HepG2 (cell line): Measurements from ENCODE around the gene MSI2. TPM values are rescaled to one million over a fixed set of nuclear protein-coding genes. Genes with fewer than 3 reads are reported as not detected.

ENCODE experiments used
- ATAC-seq: fragments of 200-7000 bp; cut with Tn5 transposase; 3 replicates; pipeline ENCODE4 v1.9.1; 2020; ENCODE audit warnings: mild to moderate bottlenecking, moderate library complexity
- BruUV-seq: library from RNA; stranded (reverse); fragments of 400-500 nt; replicated peaks from 2 replicates; lab custom pipeline; 2021; lab: Mats Ljungman, UMichigan
- CTCF ChIA-PET: fragments of 300-600 bp; formaldehyde crosslinking; extraction: SDS; loops from one replicate; lab custom pipeline; 2021; ENCODE audit warnings: low total read pairs, inconsistent platforms, low intra/inter-chr PET ratio; lab: Yijun Ruan, JAX
- POLR2A ChIA-PET: fragments of 350-600 bp; sonication (Branson Sonifier 250); formaldehyde crosslinking; loops from one replicate; lab custom pipeline; 2020; ENCODE audit warnings: antibody characterized with exemption, inconsistent platforms; lab: Yijun Ruan, JAX
- DNase-seq: peaks from one replicate; pipeline ENCODE4 v3.0.0-alpha.2; 2015; ENCODE audit warnings: low spot score
- FAIRE-seq: peaks from 3 replicates; lab custom pipeline; 2011; peaks lifted over from hg19 to GRCh38; lab: Jason Lieb, UNC
- H2AFZ ChIP-seq: one replicate; pipeline ENCODE4 v1.6.1; 2011; ENCODE audit warnings: low read length, inconsistent platforms
- H3K27ac ChIP-seq: fragments of 300-600 bp; 3 replicates; pipeline ENCODE4 v1.8.0; 2011; ENCODE audit warnings: mixed run types, mild to moderate bottlenecking, mixed read lengths, low read length, inconsistent platforms; ENCODE audit not compliant: insufficient read depth; ENCODE audit errors: extremely low read length
- H3K27me3 ChIP-seq, 2 experiments: fragments of 200-600 bp in 1 of 2; 2 replicates in 1 of 2; 3 replicates in 1 of 2; pipeline versions ENCODE4 v1.6.0 to v1.8.0; 2011; ENCODE audit warnings: low read length in 2 of 2, mild to moderate bottlenecking in 2 of 2, moderate library complexity in 2 of 2, inconsistent platforms in 1 of 2; ENCODE audit not compliant: insufficient read depth in 2 of 2, control insufficient read depth in 1 of 2
- H3K36me3 ChIP-seq, 2 experiments: fragments of 200-600 bp in 1 of 2; replicated peaks in 1 of 2; 2 replicates in 1 of 2; 3 replicates in 1 of 2; pipeline versions ENCODE4 v1.5.1 to v1.8.0; 2011; ENCODE audit warnings: low read length in 2 of 2, inconsistent platforms in 1 of 2; ENCODE audit not compliant: insufficient read depth in 2 of 2, control insufficient read depth in 1 of 2
- H3K4me1 ChIP-seq: 2 replicates; pipeline ENCODE4 v1.5.1; 2012; ENCODE audit warnings: low read length, inconsistent platforms; ENCODE audit not compliant: insufficient read depth
- H3K4me2 ChIP-seq: 2 replicates; pipeline ENCODE4 v1.6.0; 2011; ENCODE audit warnings: low read depth, low read length, inconsistent platforms
- H3K4me3 ChIP-seq, 3 experiments: fragments of 200-600 bp in 1 of 3; sonication (generic), shearing (Covaris generic) in 1 of 3; replicated peaks in 1 of 3; 2 replicates each; pipeline ENCODE4 v1.5.1; 2011 to 2016; ENCODE audit warnings: low read length in 3 of 3, inconsistent platforms in 2 of 3, low read depth in 2 of 3, mild to moderate bottlenecking in 2 of 3, control low read depth in 1 of 3, mixed read lengths in 1 of 3; ENCODE audit not compliant: insufficient read depth in 1 of 3
- H3K79me2 ChIP-seq: one replicate; pipeline ENCODE4 v1.6.1; 2011; ENCODE audit warnings: low read length, inconsistent platforms; ENCODE audit not compliant: insufficient read depth
- H3K9ac ChIP-seq: 2 replicates; pipeline ENCODE4 v1.6.0; 2011; ENCODE audit warnings: mild to moderate bottlenecking, low read depth, low read length, inconsistent platforms; ENCODE audit not compliant: insufficient read depth
- H3K9me3 ChIP-seq: 2 replicates; pipeline ENCODE4 v1.5.1; 2012; ENCODE audit warnings: mild to moderate bottlenecking, low read length
- H4K20me1 ChIP-seq: 2 replicates; pipeline ENCODE4 v1.6.0; 2011; ENCODE audit warnings: inconsistent platforms, mild to moderate bottlenecking, low read length, moderate library complexity; ENCODE audit not compliant: insufficient read depth
- AGO2 ChIP-seq: fragments of 200-400 bp; formaldehyde crosslinking; optimal IDR thresholded peaks from 2 replicates; pipeline ENCODE3; 2017; ENCODE audit warnings: mild to moderate bottlenecking, low read depth, low read length, moderate library complexity
- HMG20A ChIP-seq: IDR thresholded peaks from 2 replicates; pipeline ENCODE4 v1.6.1; 2016; ENCODE audit warnings: borderline replicate concordance
- MBNL3 ChIP-seq: fragments of 250-450 bp; sonication (Bioruptor Pico); conservative IDR thresholded peaks from 2 replicates; pipeline ENCODE4 v1.8.0; 2022; ENCODE audit warnings: mild to moderate bottlenecking, inconsistent platforms
- MTF1 ChIP-seq: sonication (generic); formaldehyde crosslinking; IDR thresholded peaks from 2 replicates; pipeline ENCODE4 v1.5.0; 2020; ENCODE audit warnings: missing genetic modification reagents
- PLRG1 ChIP-seq: fragments of 450-650 bp; conservative IDR thresholded peaks from 2 replicates; pipeline ENCODE4 v1.6.1; 2016
- RBM22 ChIP-seq: fragments of 200-400 bp; formaldehyde crosslinking; optimal IDR thresholded peaks from 2 replicates; pipeline ENCODE3; 2017; ENCODE audit warnings: mild to moderate bottlenecking, low read length, moderate library complexity
- TAF15 ChIP-seq: fragments of 200-400 bp; formaldehyde crosslinking; IDR thresholded peaks from one replicate; pipeline ENCODE4 v1.6.1; 2018; ENCODE audit warnings: mild to moderate bottlenecking, low read depth, low read length; ENCODE audit not compliant: poor library complexity, severe bottlenecking
- TOPORS ChIP-seq: sonication (generic); formaldehyde crosslinking; IDR thresholded peaks from 2 replicates; pipeline ENCODE4 v1.8.0; 2023; ENCODE audit warnings: mild to moderate bottlenecking, missing genetic modification reagents
- ZBTB20 ChIP-seq: sonication (generic); formaldehyde crosslinking; IDR thresholded peaks from 2 replicates; pipeline ENCODE4 v1.8.1; 2023; ENCODE audit warnings: missing genetic modification reagents, low read depth, mild to moderate bottlenecking, borderline replicate concordance
- ZNF207 ChIP-seq: fragments of 450-650 bp; IDR thresholded peaks from 2 replicates; pipeline ENCODE4 v1.6.1; 2016; ENCODE audit warnings: antibody characterized with exemption, borderline replicate concordance
- ZNF318 ChIP-seq: sonication (generic); formaldehyde crosslinking; IDR thresholded peaks from 2 replicates; pipeline ENCODE4 v1.4.0; 2020; ENCODE audit warnings: mild to moderate bottlenecking, missing genetic modification reagents
- ZSCAN20 ChIP-seq: sonication (generic); formaldehyde crosslinking; IDR thresholded peaks from 2 replicates; pipeline ENCODE4 v1.4.0; 2020; ENCODE audit warnings: missing genetic modification reagents, mild to moderate bottlenecking, borderline replicate concordance
- WGBS: methylation state at CpG from one replicate; pipeline ENCODE4 v1.1.6; 2017; ENCODE audit warnings: low lambda C conversion rate; 5-methylcytosine and 5-hydroxymethylcytosine counted together
- in situ Hi-C: cut with HindIII; loops from 2 replicates; pipeline ENCODE4 v1.10.0; 2017; ENCODE audit warnings: low pct_unique_long_range_greater_than_20kb; ENCODE audit not compliant: extremely low pct_ligation_motif_present
- intact Hi-C: fragments of 100-400 bp; cut with micrococcal nuclease; formaldehyde crosslinking; loops from one replicate; pipeline ENCODE4 v1.10.0; 2022; ENCODE audit not compliant: unreplicated experiment
- polyA plus RNA-seq, 8 experiments: library from polyadenylated mRNA; depleted of rRNA in 3 of 8; stranded (reverse) in 7 of 8; unstranded in 1 of 8; fragments of >200 nt; fragmentation: Illumina TruSeq in 4 of 8; extraction: Trizol in 4 of 8; gene quantifications; 2 replicates each; pipeline versions ENCODE4 v1.2.1 to v1.2.3, GENCODE V29; 2011 to 2016; ENCODE audit warnings: low read depth in 4 of 8, missing spikeins in 1 of 8, mixed read lengths in 1 of 8; ENCODE audit not compliant: insufficient read depth in 1 of 8
- total RNA-seq, 5 experiments: library from RNA; depleted of rRNA; stranded (reverse); fragments of >200 nt; fragmentation: Illumina TruSeq; extraction: Trizol; gene quantifications; 2 replicates each; pipeline ENCODE4 v1.2.3, GENCODE V29; 2016; ENCODE audit warnings: low read depth in 1 of 5

MSI2 gene
- total and polyA plus RNA-seq, 2 of the 13 experiments (the other 11 are each of a cell fraction or from before 2014, with no cell fraction given), result 77.5 to 78.4 TPM

- 91% methylated on average over 3 of the region's 3 CpGs for WGBS
- in situ Hi-C loops (loop anchor here (10.0 kb wide), 1 partner anchor 469 kb away; no protein-coding TSS in a partner anchor), intact Hi-C loops (loop anchor here (10.0 kb wide), 1 partner anchor 359 kb away; no protein-coding TSS in a partner anchor)
- DNase-seq (no peak), FAIRE-seq (no peak), ATAC-seq (no peak)
- Histone ChIP-seq H3K27ac (no peak overlapping the region), H2AFZ (no peak overlapping the region), H3K79me2 (no peaks in the 10 kb centered on the region), H4K20me1 (no peaks in the 10 kb centered on the region), H3K9me3 (no peaks in the 10 kb centered on the region), H3K4me3 (no peak overlapping the region), H3K36me3 (peaks cover 33 to 40% of the 10 kb centered on the region in 2 experiments), H3K4me1 (peaks cover 27% of the 10 kb centered on the region), H3K9ac (no peak overlapping the region), H3K27me3 (no peaks in the 10 kb centered on the region), H3K4me2 (no peak overlapping the region)
- ChIA-PET POLR2A (no interaction called here), CTCF (no interaction called here)
- TF ChIP-seq RBM22 (peak; percentile 40), MBNL3 (CRISPR knock-in tag) (no peak), AGO2 (peak; percentile 25)
- BruUV-seq, result no TSS peak
Observed at GRCh38 chr17:57603546-57603945, 347.2 kb downstream of the MSI2 start.

GRCh38 chr17:57603978-57604377, 347.7 kb downstream of the MSI2 start:
- DNase-seq, result no peak
- CTCF ChIA-PET, result no interaction called here
- 99% methylated on average over 4 of the region's 5 CpGs for WGBS

More at GRCh38 chr17:57603978-57604377, 347.7 kb downstream of the MSI2 start:
- H3K4me2 ChIP-seq, result no peak overlapping the region
- H3K4me1 ChIP-seq, result peaks cover 31% of the 10 kb centered on the region
- H3K9me3 ChIP-seq, result no peaks in the 10 kb centered on the region
- H3K79me2 ChIP-seq, result no peaks in the 10 kb centered on the region
- in situ Hi-C loops, result loop anchor here (10.0 kb wide), 1 partner anchor 469 kb away; no protein-coding TSS in a partner anchor
- no peaks in the 10 kb centered on the region for H4K20me1 ChIP-seq
- no peaks in the 10 kb centered on the region for H3K27me3 ChIP-seq
- no TSS peak for BruUV-seq
- H3K9ac ChIP-seq, result no peak overlapping the region
- H3K27ac ChIP-seq, result no peak overlapping the region
- intact Hi-C loops, result loop anchor here (10.0 kb wide), 1 partner anchor 359 kb away; no protein-coding TSS in a partner anchor
- no peak overlapping the region for H3K4me3 ChIP-seq
- no peak overlapping the region for H2AFZ ChIP-seq
- no peak for ATAC-seq
- H3K36me3 ChIP-seq, result peaks cover 31 to 37% of the 10 kb centered on the region in 2 experiments
- TF ChIP-seq ZBTB20 (CRISPR knock-in tag), result no peak
- TF ChIP-seq HMG20A (CRISPR knock-in tag), result no peak
- no peak for TF ChIP-seq MTF1 (CRISPR knock-in tag)
- TF ChIP-seq PLRG1, result no peak
- TF ChIP-seq ZNF207, result no peak
- TF ChIP-seq TAF15, result no peak
- no peak for TF ChIP-seq ZNF318
- TF ChIP-seq ZSCAN20, result no peak
- TF ChIP-seq TOPORS (CRISPR knock-in tag), result no peak
- no peak for FAIRE-seq
- POLR2A ChIA-PET, result no interaction called here
